PC-3 (cell line): Measurements from ENCODE around the gene NUCB1.

ENCODE experiments used
- CTCF ChIP-seq: fragments of 300-600 bp; sonication (generic); conservative IDR thresholded peaks from 2 replicates; pipeline ENCODE4 v1.5.1; 2017; ENCODE audit warnings: antibody characterized with exemption, low read depth, mild to moderate bottlenecking, low read length
- EZH2 ChIP-seq: fragments of 300-600 bp; sonication (generic); IDR thresholded peaks from one replicate; pipeline ENCODE4 v1.6.1; 2017; ENCODE audit warnings: antibody characterized with exemption, mild to moderate bottlenecking, low read length; ENCODE audit not compliant: unreplicated experiment
- EZH2phosphoT487 ChIP-seq: fragments of 300-600 bp; sonication (generic); IDR thresholded peaks from 2 replicates; pipeline ENCODE4 v1.6.1; 2018; ENCODE audit warnings: mild to moderate bottlenecking, antibody characterized with exemption, low read length, borderline replicate concordance

GRCh38 chr19:48914181-48914580, 14.1 kb downstream of the NUCB1 start:
- TF ChIP-seq CTCF, result no peak
- no peak for TF ChIP-seq EZH2phosphoT487
- TF ChIP-seq EZH2, result no peak
